ENCODE results near the gene MED22.

MED22 gene

DNA sequence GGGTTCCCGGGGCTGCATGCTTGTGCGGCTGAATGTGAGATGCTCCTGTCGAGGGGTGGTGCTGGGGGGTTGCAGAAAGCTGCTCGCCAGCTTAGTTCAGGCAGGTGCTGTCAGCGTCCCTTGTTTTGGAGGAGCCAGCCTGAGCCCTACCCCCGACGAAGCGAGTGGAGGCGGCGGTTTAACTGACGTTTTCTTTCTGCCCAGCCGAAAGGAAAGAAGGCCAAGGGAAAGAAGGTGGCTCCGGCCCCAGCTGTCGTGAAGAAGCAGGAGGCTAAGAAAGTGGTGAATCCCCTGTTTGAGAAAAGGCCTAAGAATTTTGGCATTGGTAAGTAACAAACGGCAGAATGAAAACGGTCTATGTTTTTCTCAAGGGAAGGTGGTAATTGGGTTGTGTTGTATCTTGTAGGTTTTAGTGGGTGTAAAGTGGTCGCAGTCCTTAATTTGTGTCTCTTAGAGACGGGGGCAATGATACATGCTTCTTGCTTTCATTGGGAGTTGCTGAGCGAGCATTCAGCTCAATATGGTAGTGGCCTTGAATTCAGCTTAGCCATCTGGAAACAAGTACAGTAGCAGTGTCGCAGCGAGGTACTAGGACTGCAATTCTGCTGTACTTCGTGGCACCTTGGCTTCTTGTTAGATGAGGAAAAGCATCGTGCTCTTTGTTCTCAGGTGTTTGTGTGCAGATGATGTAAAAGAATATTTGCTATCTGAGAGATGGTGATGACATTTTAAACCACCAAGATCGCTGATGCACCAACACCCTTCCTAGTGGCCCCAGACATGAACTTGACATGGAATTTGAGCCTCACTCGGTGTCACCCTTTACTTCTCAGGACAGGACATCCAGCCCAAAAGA lies 1.0 kb upstream of the MED22 start:
- H3K9ac ChIP-seq (ENCODE audit: low read length in 5 of 5) = peak overlapping the region; percentile 75 to 99 (median 99)
- H3K4me3 ChIP-seq (ENCODE audit: low read depth in 1 of 5, low read length in 5 of 5) = peak overlapping the region; percentile 84 to 99 (median 95)
- H3K36me3 ChIP-seq (ENCODE audit: control insufficient read depth in 5 of 5, insufficient read depth in 5 of 5, low read length in 5 of 5) = peaks cover 5 to 70% (median 58%) of the 10 kb centered on the region in 5 donors
- H3K4me1 ChIP-seq (ENCODE audit: control insufficient read depth in 5 of 5, insufficient read depth in 5 of 5, low read length in 5 of 5) = peaks cover 10 to 42% (median 35%) of the 10 kb centered on the region in 5 donors
- H3K9me3 ChIP-seq (ENCODE audit: control insufficient read depth in 5 of 5, low read length in 5 of 5) = peaks cover 0 to 2% (median 0%) of the 10 kb centered on the region in 5 donors
- peak overlapping the region; percentile 92 for H3K27ac ChIP-seq (ENCODE audit: low read depth, low read length)
- no peaks in the 10 kb centered on the region for H3K27me3 ChIP-seq (ENCODE audit: control insufficient read depth in 5 of 5, insufficient read depth in 4 of 5, low read length in 5 of 5)

DNA sequence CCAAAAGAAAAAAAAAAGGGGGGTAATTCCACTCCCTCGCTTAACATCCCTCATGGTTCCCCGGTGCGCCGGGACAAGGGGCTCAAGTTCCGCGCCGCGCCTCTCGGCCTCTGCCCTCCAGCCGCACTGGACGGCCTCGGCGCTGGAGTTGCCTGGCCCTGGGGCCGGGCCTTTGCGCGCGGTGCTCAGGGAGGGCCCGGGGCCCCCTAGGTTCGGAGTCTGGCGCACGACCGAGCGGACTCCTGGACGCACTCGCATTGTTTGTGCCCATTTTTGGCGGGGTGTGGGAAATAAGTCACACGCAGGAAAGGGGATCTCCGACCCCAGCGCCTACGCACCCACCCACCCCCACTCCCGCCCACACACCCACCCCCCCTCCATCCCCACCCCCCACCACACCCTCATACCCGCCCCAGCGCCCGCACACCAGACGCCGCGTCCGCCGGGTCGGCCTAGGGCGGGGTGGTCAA lies 381 bp downstream of the MED22 start:
- Histone ChIP-seq H3K4me3 (ENCODE audit: low read depth in 1 of 5, low read length in 5 of 5) (peak overlapping the region in 4 of 5 donors; percentile 94 to 99 (median 96)), H3K4me1 (ENCODE audit: control insufficient read depth in 5 of 5, insufficient read depth in 5 of 5, low read length in 5 of 5) (peaks cover 10 to 47% (median 37%) of the 10 kb centered on the region in 5 donors), H3K9me3 (ENCODE audit: control insufficient read depth in 5 of 5, low read length in 5 of 5) (peaks cover 0 to 2% (median 0%) of the 10 kb centered on the region in 5 donors), H3K36me3 (ENCODE audit: control insufficient read depth in 5 of 5, insufficient read depth in 5 of 5, low read length in 5 of 5) (peaks cover 5 to 72% (median 66%) of the 10 kb centered on the region in 5 donors), H3K27ac (ENCODE audit: low read depth, low read length) (peak overlapping the region; percentile 92), H3K9ac (ENCODE audit: low read length in 5 of 5) (peak overlapping the region; percentile 26 to 99 (median 98)), H3K27me3 (ENCODE audit: control insufficient read depth in 5 of 5, insufficient read depth in 4 of 5, low read length in 5 of 5) (no peaks in the 10 kb centered on the region)

DNA sequence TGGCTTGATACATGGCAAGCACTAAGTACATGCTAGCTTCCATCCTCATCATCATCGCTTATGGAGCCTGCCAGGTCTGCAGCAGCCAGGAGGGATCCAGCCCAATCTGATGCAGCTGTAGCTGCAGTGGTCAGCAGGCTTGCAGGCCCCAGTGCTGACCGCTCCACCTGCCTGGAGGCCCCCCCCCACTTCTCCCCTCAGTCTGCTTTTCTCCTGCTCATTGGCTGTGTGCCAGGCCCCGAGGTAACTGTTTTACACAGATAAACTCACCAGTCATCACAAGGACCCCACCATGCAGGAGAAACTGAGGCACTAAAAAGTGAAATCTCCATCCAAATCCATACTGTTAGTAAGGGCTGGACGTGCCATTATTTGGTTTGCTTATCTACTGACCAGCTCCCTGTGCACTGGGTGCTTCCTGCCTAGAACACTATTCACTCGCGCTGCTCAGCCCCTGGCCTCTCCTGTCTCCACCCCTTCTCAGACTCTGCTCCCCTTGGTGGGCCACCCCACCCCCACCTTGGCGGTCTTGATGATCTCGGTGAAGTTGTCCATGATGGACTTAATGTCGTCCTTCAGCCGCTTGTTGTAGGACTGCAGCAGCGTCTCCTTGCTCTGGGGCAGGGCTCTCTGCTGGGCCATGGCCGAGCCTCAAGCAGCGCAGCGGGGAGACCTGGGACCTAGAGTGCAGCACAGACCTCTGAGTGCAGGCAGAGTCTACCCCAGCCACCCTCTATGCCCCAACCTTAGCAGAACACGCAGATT lies 1.7 kb downstream of the MED22 start:
- Histone ChIP-seq H3K9me3 (ENCODE audit: control insufficient read depth in 5 of 5, low read length in 5 of 5) (no peaks in the 10 kb centered on the region), H3K4me1 (ENCODE audit: control insufficient read depth in 5 of 5, insufficient read depth in 5 of 5, low read length in 5 of 5) (peaks cover 10 to 52% (median 39%) of the 10 kb centered on the region in 5 donors), H3K4me3 (ENCODE audit: low read depth in 1 of 5, low read length in 5 of 5) (peak overlapping the region in 4 of 5 donors; percentile 94 to 99 (median 96)), H3K9ac (ENCODE audit: low read length in 5 of 5) (peak overlapping the region in 3 of 5 donors; percentile 76 to 79 (median 76)), H3K36me3 (ENCODE audit: control insufficient read depth in 5 of 5, insufficient read depth in 5 of 5, low read length in 5 of 5) (peaks cover 5 to 72% (median 66%) of the 10 kb centered on the region in 5 donors), H3K27me3 (ENCODE audit: control insufficient read depth in 5 of 5, insufficient read depth in 4 of 5, low read length in 5 of 5) (no peaks in the 10 kb centered on the region), H3K27ac (ENCODE audit: low read depth, low read length) (peak overlapping the region; percentile 92)

DNA sequence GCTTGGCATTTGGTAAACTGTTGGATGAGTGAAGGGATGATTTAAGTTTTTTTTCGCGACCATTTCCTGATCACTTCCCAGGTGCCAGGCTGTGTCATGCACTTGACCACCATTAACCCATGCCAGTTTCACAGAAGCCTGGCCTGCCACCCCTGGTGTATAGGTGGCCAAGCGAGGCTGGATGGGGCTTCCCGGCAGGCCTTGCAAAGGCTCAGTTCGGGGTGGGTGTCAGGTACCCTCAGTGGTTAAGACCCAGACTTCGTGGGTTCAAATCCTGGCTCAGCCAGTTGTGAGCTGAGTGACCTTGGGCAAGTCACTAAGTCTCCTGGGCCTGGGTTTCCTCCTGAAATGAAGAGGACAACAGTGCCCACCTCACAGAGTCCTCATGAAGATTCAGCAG lies 2.3 kb downstream of the MED22 start:
- H3K27ac ChIP-seq (ENCODE audit: low read depth, low read length) = no peak overlapping the region
- no peak overlapping the region for H3K4me3 ChIP-seq (ENCODE audit: low read depth in 1 of 5, low read length in 5 of 5)
- H3K36me3 ChIP-seq (ENCODE audit: control insufficient read depth in 5 of 5, insufficient read depth in 5 of 5, low read length in 5 of 5) = peaks cover under 1 to 72% (median 66%) of the 10 kb centered on the region in 5 donors
- no peaks in the 10 kb centered on the region for H3K9me3 ChIP-seq (ENCODE audit: control insufficient read depth in 5 of 5, low read length in 5 of 5)
- H3K27me3 ChIP-seq (ENCODE audit: control insufficient read depth in 5 of 5, insufficient read depth in 4 of 5, low read length in 5 of 5) = no peaks in the 10 kb centered on the region
- H3K4me1 ChIP-seq (ENCODE audit: control insufficient read depth in 5 of 5, insufficient read depth in 5 of 5, low read length in 5 of 5) = peaks cover 10 to 57% (median 42%) of the 10 kb centered on the region in 5 donors
- H3K9ac ChIP-seq (ENCODE audit: low read length in 5 of 5) = peak overlapping the region in 2 of 5 donors; percentile 5 to 35

DNA sequence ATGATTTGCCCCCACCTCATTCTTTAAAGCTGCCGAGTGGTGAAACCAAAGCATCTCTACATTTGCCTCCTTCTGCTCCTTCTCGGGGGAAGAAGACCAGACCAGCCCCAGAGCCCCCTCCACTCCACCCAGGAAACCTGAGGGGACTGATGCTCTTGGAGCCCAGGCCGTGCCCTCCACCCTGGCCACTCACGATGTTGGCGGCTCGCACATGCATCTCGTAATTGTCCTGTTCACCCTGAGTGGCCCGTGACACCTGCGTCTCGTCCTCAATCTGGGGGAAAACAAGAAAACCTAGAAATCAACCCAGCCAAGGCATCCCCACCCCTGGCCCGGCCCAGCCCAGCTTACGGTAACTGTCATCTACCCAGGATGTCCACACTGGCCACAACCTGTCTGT lies 3.0 kb downstream of the MED22 start:
- peak overlapping the region in 1 of 5 donors; percentile 35 for H3K9ac ChIP-seq (ENCODE audit: low read length in 5 of 5)
- no peak overlapping the region for H3K4me3 ChIP-seq (ENCODE audit: low read depth in 1 of 5, low read length in 5 of 5)
- no peak overlapping the region for H3K27ac ChIP-seq (ENCODE audit: low read depth, low read length)
- peaks cover 11 to 63% (median 45%) of the 10 kb centered on the region in 5 donors for H3K4me1 ChIP-seq (ENCODE audit: control insufficient read depth in 5 of 5, insufficient read depth in 5 of 5, low read length in 5 of 5)
- peaks cover 0 to 72% (median 65%) of the 10 kb centered on the region in 5 donors for H3K36me3 ChIP-seq (ENCODE audit: control insufficient read depth in 5 of 5, insufficient read depth in 5 of 5, low read length in 5 of 5)
- H3K27me3 ChIP-seq (ENCODE audit: control insufficient read depth in 5 of 5, insufficient read depth in 4 of 5, low read length in 5 of 5) = no peaks in the 10 kb centered on the region
- H3K9me3 ChIP-seq (ENCODE audit: control insufficient read depth in 5 of 5, low read length in 5 of 5) = no peaks in the 10 kb centered on the region

DNA sequence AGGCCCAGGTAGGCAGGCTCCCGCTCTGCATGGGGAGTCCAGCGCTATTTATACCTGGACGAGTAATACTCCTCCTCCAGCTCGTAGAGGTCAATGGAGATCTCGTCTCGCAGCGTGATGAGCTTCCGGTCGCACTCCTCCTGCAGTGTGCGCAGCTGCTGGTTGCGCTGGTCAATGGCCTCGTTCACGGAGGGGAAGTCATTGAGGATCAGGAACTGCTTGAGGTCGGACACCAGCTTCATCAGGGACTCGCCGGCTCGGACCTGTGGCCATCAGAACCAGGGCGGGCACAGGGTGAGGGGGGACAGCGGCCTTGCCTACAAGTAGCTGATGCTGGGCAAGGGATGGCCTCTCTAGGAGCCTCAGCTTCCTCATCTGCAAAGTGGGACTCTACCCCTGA lies 3.9 kb downstream of the MED22 start:
- Histone ChIP-seq H3K4me3 (ENCODE audit: low read depth in 1 of 5, low read length in 5 of 5) (no peak overlapping the region), H3K27ac (ENCODE audit: low read depth, low read length) (no peak overlapping the region), H3K27me3 (ENCODE audit: control insufficient read depth in 5 of 5, insufficient read depth in 4 of 5, low read length in 5 of 5) (no peaks in the 10 kb centered on the region), H3K9ac (ENCODE audit: low read length in 5 of 5) (no peak overlapping the region), H3K36me3 (ENCODE audit: control insufficient read depth in 5 of 5, insufficient read depth in 5 of 5, low read length in 5 of 5) (peaks cover 0 to 72% (median 62%) of the 10 kb centered on the region in 5 donors), H3K9me3 (ENCODE audit: control insufficient read depth in 5 of 5, low read length in 5 of 5) (no peaks in the 10 kb centered on the region), H3K4me1 (ENCODE audit: control insufficient read depth in 5 of 5, insufficient read depth in 5 of 5, low read length in 5 of 5) (peaks cover 10 to 64% (median 46%) of the 10 kb centered on the region in 5 donors)

DNA sequence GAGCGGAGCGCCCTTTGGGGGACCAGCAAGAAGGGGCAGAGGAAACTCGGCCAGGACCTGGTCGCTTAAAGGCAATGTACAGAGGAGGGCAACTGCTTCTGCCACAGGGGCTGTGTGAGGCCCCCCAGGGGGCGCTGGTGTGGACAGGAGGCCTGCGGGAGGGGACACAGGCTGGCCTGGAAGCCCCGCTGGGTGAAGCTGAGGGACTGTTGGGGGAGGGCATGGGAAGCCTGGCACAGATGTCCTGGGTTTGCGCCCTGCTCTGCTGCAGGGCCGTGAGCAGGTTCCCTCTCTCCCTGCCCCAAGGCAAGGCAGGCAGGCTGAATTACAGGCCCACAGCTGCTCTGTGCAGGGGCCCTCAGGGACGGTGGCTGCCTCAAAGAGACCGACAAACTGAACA lies 5.4 kb downstream of the MED22 start:
- Histone ChIP-seq H3K27me3 (ENCODE audit: control insufficient read depth in 5 of 5, insufficient read depth in 4 of 5, low read length in 5 of 5) (no peaks in the 10 kb centered on the region), H3K27ac (ENCODE audit: low read depth, low read length) (no peak overlapping the region), H3K4me3 (ENCODE audit: low read depth in 1 of 5, low read length in 5 of 5) (no peak overlapping the region), H3K9ac (ENCODE audit: low read length in 5 of 5) (no peak overlapping the region), H3K9me3 (ENCODE audit: control insufficient read depth in 5 of 5, low read length in 5 of 5) (no peaks in the 10 kb centered on the region), H3K4me1 (ENCODE audit: control insufficient read depth in 5 of 5, insufficient read depth in 5 of 5, low read length in 5 of 5) (peaks cover 7 to 63% (median 44%) of the 10 kb centered on the region in 5 donors), H3K36me3 (ENCODE audit: control insufficient read depth in 5 of 5, insufficient read depth in 5 of 5, low read length in 5 of 5) (peaks cover 0 to 73% (median 62%) of the 10 kb centered on the region in 5 donors)

DNA sequence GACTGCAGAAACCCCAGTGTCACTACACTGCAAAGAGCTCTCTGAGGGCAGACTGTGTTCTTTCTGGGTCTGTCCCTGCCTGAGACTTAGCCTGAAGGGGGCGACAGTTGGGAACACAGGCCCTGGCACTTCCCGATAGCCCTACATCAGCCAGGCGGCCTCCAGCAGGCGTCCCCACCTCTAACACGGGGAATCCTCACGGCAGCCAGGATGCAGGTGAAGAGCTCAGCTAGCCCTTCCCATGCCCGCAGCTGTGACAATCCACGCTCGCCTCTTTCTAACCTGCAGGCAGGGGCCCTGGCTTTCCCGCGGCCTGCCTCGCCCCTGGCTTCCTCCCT lies 5.9 kb downstream of the MED22 start:
- Histone ChIP-seq H3K9me3 (ENCODE audit: control insufficient read depth in 5 of 5, low read length in 5 of 5) (no peaks in the 10 kb centered on the region), H3K4me3 (ENCODE audit: low read depth in 1 of 5, low read length in 5 of 5) (no peak overlapping the region), H3K27me3 (ENCODE audit: control insufficient read depth in 5 of 5, insufficient read depth in 4 of 5, low read length in 5 of 5) (no peaks in the 10 kb centered on the region), H3K27ac (ENCODE audit: low read depth, low read length) (no peak overlapping the region), H3K9ac (ENCODE audit: low read length in 5 of 5) (no peak overlapping the region), H3K36me3 (ENCODE audit: control insufficient read depth in 5 of 5, insufficient read depth in 5 of 5, low read length in 5 of 5) (peaks cover 0 to 73% (median 62%) of the 10 kb centered on the region in 5 donors), H3K4me1 (ENCODE audit: control insufficient read depth in 5 of 5, insufficient read depth in 5 of 5, low read length in 5 of 5) (peaks cover 7 to 58% (median 40%) of the 10 kb centered on the region in 5 donors)

DNA sequence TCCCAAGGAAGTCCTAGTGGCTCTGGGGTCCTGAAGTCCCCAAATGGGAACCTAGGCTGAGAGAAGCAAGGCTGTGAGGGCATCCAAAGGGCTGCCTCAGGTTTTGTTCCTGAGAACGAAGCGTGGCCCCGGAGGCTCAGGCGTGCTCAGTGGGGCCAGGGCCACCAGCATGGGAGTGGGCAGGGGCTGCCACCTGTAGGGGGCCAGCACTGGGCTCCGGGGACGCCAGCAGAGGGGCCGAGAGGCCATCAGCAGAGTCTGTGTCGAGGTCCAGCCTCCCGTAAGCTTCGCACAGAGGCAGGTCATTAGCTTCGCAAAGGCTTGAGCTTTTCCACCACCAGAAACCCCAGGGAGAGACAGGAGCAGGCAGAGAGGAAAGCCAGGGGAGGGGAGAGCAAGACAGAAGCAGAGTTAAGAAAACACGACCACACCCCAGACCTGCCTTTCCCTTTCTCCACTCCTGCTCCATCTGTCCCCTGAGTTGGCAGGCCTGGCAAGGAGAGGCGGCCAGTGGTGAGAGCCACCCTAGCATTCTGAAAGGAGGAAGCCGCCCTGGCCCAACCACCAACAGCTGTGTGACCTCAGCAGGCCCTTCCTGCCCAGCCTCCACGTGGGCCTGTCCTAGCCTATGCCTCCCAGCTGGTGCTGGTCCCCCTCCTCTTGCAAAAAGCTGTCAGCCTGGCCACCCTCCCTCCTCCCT lies 6.4 kb downstream of the MED22 start:
- Histone ChIP-seq H3K27ac (ENCODE audit: low read depth, low read length) (no peak overlapping the region), H3K4me1 (ENCODE audit: control insufficient read depth in 5 of 5, insufficient read depth in 5 of 5, low read length in 5 of 5) (peaks cover 5 to 56% (median 38%) of the 10 kb centered on the region in 5 donors), H3K9me3 (ENCODE audit: control insufficient read depth in 5 of 5, low read length in 5 of 5) (no peaks in the 10 kb centered on the region), H3K27me3 (ENCODE audit: control insufficient read depth in 5 of 5, insufficient read depth in 4 of 5, low read length in 5 of 5) (no peaks in the 10 kb centered on the region), H3K36me3 (ENCODE audit: control insufficient read depth in 5 of 5, insufficient read depth in 5 of 5, low read length in 5 of 5) (peaks cover 0 to 73% (median 62%) of the 10 kb centered on the region in 5 donors), H3K4me3 (ENCODE audit: low read depth in 1 of 5, low read length in 5 of 5) (peak overlapping the region in 1 of 5 donors; percentile 38), H3K9ac (ENCODE audit: low read length in 5 of 5) (peak overlapping the region in 1 of 5 donors; percentile 35)
